K562 (cell line): ENCODE data around the gene ZNF385D. TPM values are rescaled to one million over a fixed set of nuclear protein-coding genes. Genes with fewer than 3 reads are reported as not detected.

ENCODE experiments used
- ADNP ChIP-seq: fragments of 200-800 bp; sonication (Bioruptor generic); IDR thresholded peaks from 2 replicates; pipeline ENCODE4 v1.6.1; 2016; ENCODE audit warnings: missing genetic modification characterization, missing compliant biosample characterization
- BRD9 ChIP-seq: fragments of 450-650 bp; IDR thresholded peaks from 2 replicates; pipeline ENCODE4 v1.6.1; 2018; ENCODE audit warnings: low read depth; ENCODE audit not compliant: partially characterized antibody
- CBFA2T3 ChIP-seq: fragments of 450-650 bp; IDR thresholded peaks from 2 replicates; pipeline ENCODE4 v1.6.1; 2017
- CEBPB ChIP-seq: fragments of 450-650 bp; IDR thresholded peaks from 2 replicates; pipeline ENCODE4 v1.6.1; 2016; ENCODE audit warnings: missing genetic modification characterization, missing compliant biosample characterization
- CSDE1 ChIP-seq, 2 experiments: fragments of 450-650 bp; IDR thresholded peaks; 2 replicates each; pipeline ENCODE4 v1.6.1; 2016; ENCODE audit warnings: mild to moderate bottlenecking in 1 of 2
- FOXJ3 ChIP-seq: sonication (generic); formaldehyde crosslinking; IDR thresholded peaks from 2 replicates; pipeline ENCODE4 v1.4.0; 2020; ENCODE audit warnings: mild to moderate bottlenecking, missing genetic modification reagents
- GABPB1 ChIP-seq: sonication (generic); formaldehyde crosslinking; IDR thresholded peaks from 2 replicates; pipeline ENCODE4 v1.8.0; 2022; ENCODE audit warnings: mild to moderate bottlenecking, missing genetic modification reagents
- GABPB2 ChIP-seq: fragments of 250-450 bp; sonication (Bioruptor Pico); conservative IDR thresholded peaks from 2 replicates; pipeline ENCODE4 v1.5.1; 2021; ENCODE audit warnings: mild to moderate bottlenecking
- HDAC2 ChIP-seq: fragments of 450-650 bp; IDR thresholded peaks from 2 replicates; pipeline ENCODE4 v1.6.1; 2016; ENCODE audit warnings: mild to moderate bottlenecking
- HEY1 ChIP-seq: fragments of 250-450 bp; sonication (Bioruptor Pico); IDR thresholded peaks from 2 replicates; pipeline ENCODE4 v1.5.0; 2020; ENCODE audit warnings: mild to moderate bottlenecking, moderate library complexity, borderline replicate concordance
- HMG20B ChIP-seq: fragments of 250-450 bp; sonication (Bioruptor Pico); IDR thresholded peaks from 2 replicates; pipeline ENCODE4 v1.5.0; 2021; ENCODE audit warnings: mild to moderate bottlenecking
- KDM1A ChIP-seq, 2 experiments: fragments of 450-650 bp; IDR thresholded peaks; 2 replicates each; pipeline ENCODE4 v1.6.1; 2016; ENCODE audit warnings: mild to moderate bottlenecking in 2 of 2
- MYC ChIP-seq, 2 experiments: fragments of 250-450 bp in 1 of 2; sonication (Bioruptor Pico) in 1 of 2; IDR thresholded peaks; 2 replicates each; pipeline versions ENCODE4 v1.5.1 to v1.6.1; 2012 to 2021; ENCODE audit warnings: low read depth in 2 of 2, borderline replicate concordance in 1 of 2, improper control_type of control experiment in 1 of 2, low read length in 1 of 2, mild to moderate bottlenecking in 1 of 2, moderate library complexity in 1 of 2
- POLR2A ChIP-seq: fragments of 450-650 bp; conservative IDR thresholded peaks from 2 replicates; pipeline ENCODE4 v1.6.1; 2016
- RCOR1 ChIP-seq, 2 experiments: IDR thresholded peaks; 2 replicates each; pipeline ENCODE4 v1.6.1; 2012; ENCODE audit warnings: low read depth in 2 of 2, low read length in 2 of 2, borderline replicate concordance in 1 of 2, improper control_type of control experiment in 1 of 2
- SOX6 ChIP-seq: fragments of 450-650 bp; IDR thresholded peaks from 2 replicates; pipeline ENCODE4 v1.6.1; 2014; ENCODE audit warnings: mild to moderate bottlenecking
- SRSF1 ChIP-seq: fragments of 200-400 bp; formaldehyde crosslinking; IDR thresholded peaks from 2 replicates; pipeline ENCODE4 v1.6.1; 2017; ENCODE audit warnings: mild to moderate bottlenecking, low read depth, low read length, moderate library complexity
- TAL1 ChIP-seq: fragments of 450-650 bp; IDR thresholded peaks from 2 replicates; pipeline ENCODE4 v1.6.1; 2016; ENCODE audit warnings: mild to moderate bottlenecking
- TCF3 ChIP-seq: sonication (generic); formaldehyde crosslinking; IDR thresholded peaks from 2 replicates; pipeline ENCODE4 v1.4.0; 2020; ENCODE audit warnings: mild to moderate bottlenecking, missing genetic modification reagents
- TEAD2 ChIP-seq: fragments of 450-650 bp; IDR thresholded peaks from 2 replicates; pipeline ENCODE4 v1.6.1; 2016; ENCODE audit warnings: missing genetic modification characterization, control low read depth, missing compliant biosample characterization
- XRCC3 ChIP-seq: fragments of 450-650 bp; IDR thresholded peaks from 2 replicates; pipeline ENCODE4 v1.6.1; 2017; ENCODE audit warnings: mild to moderate bottlenecking, moderate library complexity
- ZC3H8 ChIP-seq: fragments of 450-650 bp; IDR thresholded peaks from 2 replicates; pipeline ENCODE4 v1.6.1; 2017
- ZKSCAN8 ChIP-seq: fragments of 200-800 bp; sonication (Bioruptor generic); IDR thresholded peaks from 2 replicates; pipeline ENCODE4 v1.6.1; 2016; ENCODE audit warnings: missing genetic modification characterization, missing compliant biosample characterization
- ZNF24 ChIP-seq: fragments of 450-650 bp; IDR thresholded peaks from 2 replicates; pipeline ENCODE4 v1.6.1; 2016
- ZNF780A ChIP-seq: fragments of 250-450 bp; sonication (Bioruptor Pico); IDR thresholded peaks from 2 replicates; pipeline ENCODE4 v1.5.0; 2021; ENCODE audit warnings: mild to moderate bottlenecking
- polyA plus RNA-seq, 8 experiments: library from polyadenylated mRNA; depleted of rRNA in 4 of 8; stranded (reverse) in 5 of 8; unstranded in 3 of 8; fragments of >200 nt; fragmentation: Nextera tagmentation in 2 of 8; fragmentation: Illumina TruSeq in 1 of 8; extraction: Ambion mirVana in 2 of 8; extraction: Trizol in 1 of 8; gene quantifications; 2 replicates each; pipeline versions ENCODE4 v1.2.1 to v1.2.3, GENCODE V29; 2011 to 2014; ENCODE audit warnings: inconsistent platforms in 1 of 8, missing spikeins in 1 of 8
- total RNA-seq, 7 experiments: library from RNA; depleted of rRNA in 6 of 7; stranded (reverse); fragments of >200 nt in 6 of 7; fragmentation: Illumina TruSeq in 2 of 7; extraction: Trizol in 2 of 7; gene quantifications; 2 replicates each; pipeline versions ENCODE4 v1.2.1 to v1.2.3, GENCODE V29; 2011 to 2021; ENCODE audit warnings: low replicate concordance in 1 of 7
- TF ChIP-seq, protein P1 (sequence below): fragments of 450-650 bp; IDR thresholded peaks from 2 replicates; pipeline ENCODE4 v1.6.1; 2016; ENCODE audit warnings: low read depth
- TF ChIP-seq, protein P2 (sequence below): sonication (generic); formaldehyde crosslinking; IDR thresholded peaks from 2 replicates; pipeline ENCODE4 v1.9.0; 2022; ENCODE audit warnings: mild to moderate bottlenecking, missing genetic modification reagents

ZNF385D gene
- total and polyA plus RNA-seq, 9 of the 15 experiments (the other 6 are each of a cell fraction or from before 2014, with no cell fraction given) = 0.14 to 1.7 (median 0.51) TPM

DNA sequence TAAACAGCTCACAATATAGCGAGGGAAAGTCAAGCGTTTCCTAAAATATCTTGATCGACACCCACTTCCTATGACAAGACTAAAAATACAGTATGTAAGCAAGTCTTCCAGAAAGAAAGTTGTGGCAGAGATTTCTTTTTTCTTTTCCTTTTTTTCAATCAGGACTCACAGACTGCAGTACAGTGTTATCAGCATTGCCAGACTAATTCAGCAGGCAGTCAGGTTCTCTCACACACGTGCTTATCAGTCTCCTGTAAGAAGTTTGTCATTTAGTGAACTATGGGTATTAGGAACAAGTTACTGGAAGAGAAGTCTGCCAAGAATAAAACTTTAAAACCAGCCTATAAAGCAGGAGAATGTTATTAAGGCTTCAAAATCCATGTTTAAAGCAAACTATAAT, 32.8 kb upstream of the ZNF385D start (continued):
- TF ChIP-seq CEBPB (tag) = no peak
- TF ChIP-seq FOXJ3 (CRISPR knock-in tag) = no peak
- TF ChIP-seq GABPB2 (CRISPR knock-in tag) = no peak
- no peak for TF ChIP-seq HMG20B (CRISPR knock-in tag)
- peak; percentile 72 for TF ChIP-seq CBFA2T3
- no peak for TF ChIP-seq GABPB1 (CRISPR knock-in tag)
- TF ChIP-seq SRSF1 = no peak
- TF ChIP-seq MYC (IDR thresholded peaks at IDR 0.05; ENCODE audit: low read depth, low read length) = no peak
- TF ChIP-seq MYC (CRISPR knock-in tag; IDR thresholded peaks at IDR 0.05; ENCODE audit: borderline replicate concordance, low read depth) = no peak
- no peak for TF ChIP-seq HDAC2
- TF ChIP-seq ZKSCAN8 (CRISPR knock-in tag) = no peak
- TF ChIP-seq ADNP (tag) = no peak
- peak; percentile 73 for TF ChIP-seq TCF3
- TF ChIP-seq CSDE1 (IDR thresholded peaks at IDR 0.05) = no peak
- TF ChIP-seq POLR2A = no peak
- no peak for TF ChIP-seq HEY1 (CRISPR knock-in tag)
- TF ChIP-seq TAL1 = peak; percentile 72
- TF ChIP-seq XRCC3 = no peak
- TF ChIP-seq ZC3H8 = no peak
- TF ChIP-seq, protein P1, sequence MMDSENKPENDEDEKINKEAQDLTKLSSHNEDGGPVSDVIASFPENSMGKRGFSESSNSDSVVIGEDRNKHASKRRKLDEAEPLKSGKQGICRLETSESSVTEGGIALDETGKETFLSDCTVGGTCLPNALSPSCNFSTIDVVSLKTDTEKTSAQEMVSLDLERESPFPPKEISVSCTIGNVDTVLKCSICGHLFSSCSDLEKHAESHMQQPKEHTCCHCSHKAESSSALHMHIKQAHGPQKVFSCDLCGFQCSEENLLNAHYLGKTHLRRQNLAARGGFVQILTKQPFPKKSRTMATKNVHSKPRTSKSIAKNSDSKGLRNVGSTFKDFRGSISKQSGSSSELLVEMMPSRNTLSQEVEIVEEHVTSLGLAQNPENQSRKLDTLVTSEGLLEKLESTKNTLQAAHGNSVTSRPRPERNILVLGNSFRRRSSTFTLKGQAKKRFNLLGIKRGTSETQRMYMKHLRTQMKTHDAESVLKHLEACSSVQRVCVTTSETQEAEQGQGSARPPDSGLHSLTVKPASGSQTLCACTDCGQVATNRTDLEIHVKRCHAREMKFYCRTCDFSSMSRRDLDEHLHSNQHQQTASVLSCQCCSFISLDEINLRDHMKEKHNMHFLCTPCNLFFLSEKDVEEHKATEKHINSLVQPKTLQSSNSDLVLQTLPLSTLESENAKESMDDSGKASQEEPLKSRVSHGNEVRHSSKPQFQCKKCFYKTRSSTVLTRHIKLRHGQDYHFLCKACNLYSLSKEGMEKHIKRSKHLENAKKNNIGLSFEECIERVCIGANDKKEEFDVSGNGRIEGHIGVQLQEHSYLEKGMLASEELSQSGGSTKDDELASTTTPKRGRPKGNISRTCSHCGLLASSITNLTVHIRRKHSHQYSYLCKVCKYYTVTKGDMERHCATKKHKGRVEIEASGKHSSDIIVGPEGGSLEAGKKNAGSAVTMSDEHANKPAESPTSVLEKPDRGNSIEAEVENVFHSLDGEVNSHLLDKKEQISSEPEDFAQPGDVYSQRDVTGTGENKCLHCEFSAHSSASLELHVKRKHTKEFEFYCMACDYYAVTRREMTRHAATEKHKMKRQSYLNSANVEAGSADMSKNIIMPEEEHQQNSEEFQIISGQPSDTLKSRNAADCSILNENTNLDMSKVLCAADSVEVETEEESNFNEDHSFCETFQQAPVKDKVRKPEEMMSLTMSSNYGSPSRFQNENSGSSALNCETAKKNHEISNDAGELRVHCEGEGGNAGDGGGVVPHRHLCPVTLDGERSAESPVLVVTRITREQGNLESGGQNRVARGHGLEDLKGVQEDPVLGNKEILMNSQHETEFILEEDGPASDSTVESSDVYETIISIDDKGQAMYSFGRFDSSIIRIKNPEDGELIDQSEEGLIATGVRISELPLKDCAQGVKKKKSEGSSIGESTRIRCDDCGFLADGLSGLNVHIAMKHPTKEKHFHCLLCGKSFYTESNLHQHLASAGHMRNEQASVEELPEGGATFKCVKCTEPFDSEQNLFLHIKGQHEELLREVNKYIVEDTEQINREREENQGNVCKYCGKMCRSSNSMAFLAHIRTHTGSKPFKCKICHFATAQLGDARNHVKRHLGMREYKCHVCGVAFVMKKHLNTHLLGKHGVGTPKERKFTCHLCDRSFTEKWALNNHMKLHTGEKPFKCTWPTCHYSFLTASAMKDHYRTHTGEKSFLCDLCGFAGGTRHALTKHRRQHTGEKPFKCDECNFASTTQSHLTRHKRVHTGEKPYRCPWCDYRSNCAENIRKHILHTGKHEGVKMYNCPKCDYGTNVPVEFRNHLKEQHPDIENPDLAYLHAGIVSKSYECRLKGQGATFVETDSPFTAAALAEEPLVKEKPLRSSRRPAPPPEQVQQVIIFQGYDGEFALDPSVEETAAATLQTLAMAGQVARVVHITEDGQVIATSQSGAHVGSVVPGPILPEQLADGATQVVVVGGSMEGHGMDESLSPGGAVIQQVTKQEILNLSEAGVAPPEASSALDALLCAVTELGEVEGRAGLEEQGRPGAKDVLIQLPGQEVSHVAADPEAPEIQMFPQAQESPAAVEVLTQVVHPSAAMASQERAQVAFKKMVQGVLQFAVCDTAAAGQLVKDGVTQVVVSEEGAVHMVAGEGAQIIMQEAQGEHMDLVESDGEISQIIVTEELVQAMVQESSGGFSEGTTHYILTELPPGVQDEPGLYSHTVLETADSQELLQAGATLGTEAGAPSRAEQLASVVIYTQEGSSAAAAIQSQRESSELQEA = no peak
- no peak for TF ChIP-seq BRD9
- no peak for TF ChIP-seq SOX6
- TF ChIP-seq RCOR1 (IDR thresholded peaks at IDR 0.05; ENCODE audit: borderline replicate concordance in 1 of 2, low read depth in 2 of 2, low read length in 2 of 2) = peak in 1 of 2 experiments; percentile 56; a peak in 1 of 4 replicates
- TF ChIP-seq KDM1A (IDR thresholded peaks at IDR 0.05) = peak; percentile 73 to 75
- no peak for TF ChIP-seq ZNF780A (CRISPR knock-in tag)
- TF ChIP-seq ZNF24 = no peak
- TF ChIP-seq, protein P2, sequence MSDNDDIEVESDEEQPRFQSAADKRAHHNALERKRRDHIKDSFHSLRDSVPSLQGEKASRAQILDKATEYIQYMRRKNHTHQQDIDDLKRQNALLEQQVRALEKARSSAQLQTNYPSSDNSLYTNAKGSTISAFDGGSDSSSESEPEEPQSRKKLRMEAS (CRISPR knock-in tag) = no peak
- TF ChIP-seq TEAD2 (tag) = no peak
